Nephron (organoid): ENCODE measurements around the gene DLGAP1.
A peak's percentile ranks its signal among the peaks of the same experiment; 100 is the strongest.

Experiments
- H3K27ac Mint-ChIP-seq, 3 experiments: 2 replicates each; pipeline ENCODE4 v1.8.0; 2020; ENCODE audit warnings: mixed read lengths in 3 of 3, mild to moderate bottlenecking in 2 of 3, moderate library complexity in 1 of 3
- H3K27me3 Mint-ChIP-seq: 2 replicates; pipeline ENCODE4 v1.8.0; 2021; ENCODE audit warnings: low read depth, mild to moderate bottlenecking, moderate library complexity, mixed read lengths
- H3K36me3 Mint-ChIP-seq: 2 replicates; pipeline ENCODE4 v1.8.0; 2020; ENCODE audit warnings: low read depth, mixed read lengths
- H3K4me1 Mint-ChIP-seq: 2 replicates; pipeline ENCODE4 v1.8.0; 2020; ENCODE audit warnings: mixed read lengths
- H3K4me3 Mint-ChIP-seq, 3 experiments: 2 replicates each; pipeline ENCODE4 v1.8.0; 2020; ENCODE audit warnings: mild to moderate bottlenecking in 3 of 3, mixed read lengths in 3 of 3, moderate library complexity in 2 of 3
- H3K9me3 Mint-ChIP-seq: 2 replicates; pipeline ENCODE4 v1.8.0; 2020; ENCODE audit warnings: mixed read lengths
- CTCF ChIP-seq, 3 experiments: fragments of 200-600 bp; sonication (generic); IDR thresholded peaks; one replicate each; pipeline ENCODE4 v1.5.0; 2021; ENCODE audit warnings: antibody characterized with exemption in 3 of 3; ENCODE audit not compliant: unreplicated experiment in 3 of 3

Gene DLGAP1

GRCh38 chr18:3717376-3718025 is 737.6 kb downstream of the DLGAP1 start:
- Mint-ChIP-seq H3K27ac (peak overlapping the region; percentile 7 to 62 (median 43)), H3K4me1 (peaks cover 39% of the 10 kb centered on the region), H3K27me3 (no peaks in the 10 kb centered on the region), H3K9me3 (no peaks in the 10 kb centered on the region), H3K36me3 (no peaks in the 10 kb centered on the region), H3K4me3 (no peak overlapping the region)
- TF ChIP-seq CTCF (IDR thresholded peaks at IDR 0.05; ENCODE audit: unreplicated experiment in 3 of 3): no peak

DNA sequence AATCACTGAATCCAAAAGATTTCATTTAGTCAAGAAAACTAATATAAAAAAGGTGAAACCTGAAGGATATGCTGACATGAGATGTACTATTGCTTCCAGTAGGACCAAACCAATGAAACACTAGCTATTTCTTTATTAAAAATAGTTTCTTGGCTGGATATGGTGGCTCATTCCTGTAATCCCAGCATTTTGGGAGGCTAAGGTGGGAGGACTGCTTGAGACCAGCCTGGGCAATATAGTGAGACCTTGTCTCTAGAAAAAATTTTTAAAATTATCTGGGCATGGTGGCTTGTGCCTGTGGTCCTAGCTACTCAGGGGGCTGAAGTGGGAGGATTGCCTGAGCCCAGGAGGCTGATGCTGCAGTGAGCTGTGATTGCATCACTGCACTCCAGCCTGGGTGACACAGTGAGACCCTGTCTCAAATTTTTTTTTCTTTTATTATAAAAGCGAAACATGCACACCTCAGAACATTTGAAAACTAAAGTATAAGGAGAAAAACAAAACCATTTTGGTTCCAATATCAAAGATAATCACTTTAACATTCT is 738.9 kb downstream of the DLGAP1 start:
- no peak for TF ChIP-seq CTCF (IDR thresholded peaks at IDR 0.05; ENCODE audit: unreplicated experiment in 3 of 3)
- no peak overlapping the region for H3K4me3 Mint-ChIP-seq
- H3K27ac Mint-ChIP-seq: no peak overlapping the region
- H3K9me3 Mint-ChIP-seq: no peaks in the 10 kb centered on the region
- H3K36me3 Mint-ChIP-seq: no peaks in the 10 kb centered on the region
- H3K27me3 Mint-ChIP-seq: no peaks in the 10 kb centered on the region
- peaks cover 31% of the 10 kb centered on the region for H3K4me1 Mint-ChIP-seq

DNA sequence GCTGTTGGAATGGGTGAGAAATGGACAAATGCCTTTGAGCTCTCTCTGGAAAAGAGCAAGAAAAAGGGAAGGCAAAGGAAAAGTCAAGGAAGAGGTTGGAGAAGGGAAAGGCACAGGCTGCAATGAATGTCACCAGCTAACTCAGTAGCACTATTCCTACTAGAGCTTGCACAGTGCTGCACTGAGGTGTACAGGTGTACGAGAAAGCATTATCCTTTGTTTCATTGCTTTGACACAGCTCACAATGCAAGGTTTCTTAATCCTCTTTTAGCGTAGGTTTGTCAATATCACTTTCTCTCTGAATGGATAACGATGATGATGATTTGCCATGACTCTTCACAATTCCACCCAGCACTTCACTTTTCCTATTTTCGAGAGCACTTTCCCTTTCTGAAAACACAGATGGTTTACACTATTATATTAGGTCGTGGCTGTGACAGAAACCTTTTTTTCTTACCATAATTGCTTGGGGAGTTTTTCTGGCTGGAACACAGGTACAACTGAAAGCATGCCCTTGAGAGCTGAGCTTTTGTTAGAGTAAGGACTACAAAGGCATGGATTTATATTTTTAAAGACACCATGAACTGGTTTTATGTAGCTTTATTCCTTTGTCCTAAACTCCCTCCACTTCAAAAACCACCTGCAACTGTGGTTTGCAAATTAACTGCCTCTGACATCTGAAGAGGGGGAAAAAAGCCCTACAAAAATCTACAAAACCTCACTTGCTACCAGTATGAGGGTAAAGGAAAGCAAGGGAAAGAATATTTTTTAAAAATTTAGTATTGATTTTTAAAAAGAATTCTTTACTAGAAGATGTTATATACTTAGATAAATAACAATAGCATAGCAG is 739.7 kb downstream of the DLGAP1 start:
- no peak overlapping the region for H3K4me3 Mint-ChIP-seq
- H3K4me1 Mint-ChIP-seq: peaks cover 33% of the 10 kb centered on the region
- no peaks in the 10 kb centered on the region for H3K36me3 Mint-ChIP-seq
- H3K9me3 Mint-ChIP-seq: no peaks in the 10 kb centered on the region
- TF ChIP-seq CTCF (IDR thresholded peaks at IDR 0.05; ENCODE audit: unreplicated experiment in 3 of 3): no peak
- H3K27me3 Mint-ChIP-seq: no peaks in the 10 kb centered on the region
- peak overlapping the region; percentile 65 to 68 (median 67) for H3K27ac Mint-ChIP-seq

DNA sequence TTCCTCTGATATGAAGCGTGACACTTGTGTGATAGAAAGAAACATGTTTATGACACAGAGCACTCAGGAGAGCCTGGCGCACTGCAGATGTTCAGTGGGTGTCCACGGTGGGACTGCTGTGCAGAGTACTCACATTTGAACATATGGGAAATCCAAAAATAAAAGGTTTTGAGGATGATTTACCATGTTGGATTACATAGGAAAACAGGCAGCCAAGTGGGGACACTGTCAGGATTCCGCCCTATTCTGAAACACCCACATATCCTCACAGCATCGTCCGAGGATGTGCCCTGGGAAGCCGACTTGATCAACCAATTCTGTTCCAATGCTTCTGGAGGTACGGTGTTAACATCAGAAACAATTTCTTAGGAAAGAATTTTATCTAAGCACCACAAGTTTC is 741.4 kb downstream of the DLGAP1 start:
- Mint-ChIP-seq H3K27me3 (no peaks in the 10 kb centered on the region), H3K36me3 (no peaks in the 10 kb centered on the region), H3K4me3 (no peak overlapping the region), H3K4me1 (peaks cover 35% of the 10 kb centered on the region), H3K9me3 (no peaks in the 10 kb centered on the region), H3K27ac (peak overlapping the region; percentile 28 to 39 (median 32))
- TF ChIP-seq CTCF (IDR thresholded peaks at IDR 0.05; ENCODE audit: unreplicated experiment in 3 of 3): no peak

DNA sequence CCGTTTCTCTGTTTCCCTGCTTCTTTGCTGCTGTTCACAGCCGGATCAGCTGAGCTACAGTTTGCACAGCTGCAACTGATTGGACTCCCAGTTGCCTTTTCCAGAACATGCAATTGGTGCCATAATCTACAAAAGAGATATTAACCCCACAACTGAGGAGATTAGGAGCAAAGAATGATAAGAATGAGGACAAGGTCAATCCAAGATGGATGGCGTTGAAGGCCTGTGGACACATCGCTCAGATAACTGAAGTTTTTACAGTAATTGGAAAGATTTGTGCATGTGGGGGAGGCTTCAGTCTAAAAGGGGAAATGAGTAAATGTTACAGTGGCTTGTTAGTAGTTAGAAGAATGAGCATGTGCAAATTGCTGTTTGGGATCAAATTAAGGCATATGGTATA is 741.9 kb downstream of the DLGAP1 start:
- H3K9me3 Mint-ChIP-seq: no peaks in the 10 kb centered on the region
- H3K27me3 Mint-ChIP-seq: no peaks in the 10 kb centered on the region
- no peaks in the 10 kb centered on the region for H3K36me3 Mint-ChIP-seq
- H3K4me1 Mint-ChIP-seq: peaks cover 35% of the 10 kb centered on the region
- H3K27ac Mint-ChIP-seq: peak overlapping the region; percentile 28 to 39 (median 32)
- no peak for TF ChIP-seq CTCF (IDR thresholded peaks at IDR 0.05; ENCODE audit: unreplicated experiment in 3 of 3)
- H3K4me3 Mint-ChIP-seq: no peak overlapping the region
